Cardiac muscle cell (in vitro differentiated cells and primary cell): ENCODE data around the gene COL8A1. TPM values are rescaled to one million over a fixed set of nuclear protein-coding genes. Genes with fewer than 3 reads are reported as not detected.
"Not testable (repeated sequence)": the region's sequence is repeated elsewhere in the genome, so short reads cannot be mapped to it uniquely, and the experiment has no call there.

Source experiments
- DNase-seq, 2 donors: peaks; one replicate each; pipeline versions ENCODE4 v3.0.0 to v3.0.0-alpha.2; 2010 to 2017; ENCODE audit warnings: low read depth in 1 of 2, low spot score in 1 of 2
- H3K27ac ChIP-seq: fragments of 200-600 bp; sonication (generic); 2 replicates; pipeline ENCODE4 v1.5.1; 2016
- H3K27me3 ChIP-seq: fragments of 200-600 bp; sonication (generic); 2 replicates; pipeline ENCODE4 v1.6.0; 2016; ENCODE audit warnings: control low read depth
- H3K36me3 ChIP-seq: fragments of 200-600 bp; sonication (generic); 2 replicates; pipeline ENCODE4 v1.5.1; 2016; ENCODE audit warnings: control low read depth
- H3K4me1 ChIP-seq: fragments of 200-600 bp; sonication (generic); 2 replicates; pipeline ENCODE4 v1.8.1; 2017; ENCODE audit warnings: low read depth, mild to moderate bottlenecking, mixed run types
- H3K4me3 ChIP-seq: fragments of 200-600 bp; sonication (generic); 2 replicates; pipeline ENCODE4 v1.5.1; 2016; ENCODE audit warnings: mild to moderate bottlenecking
- H3K9me3 ChIP-seq: fragments of 200-600 bp; sonication (generic); 2 replicates; pipeline ENCODE4 v1.5.1; 2017; ENCODE audit warnings: low read depth, mild to moderate bottlenecking, control low read depth
- polyA plus RNA-seq: library from polyadenylated mRNA; unstranded; fragments of >200 nt; fragmentation: Nextera tagmentation; extraction: Ambion mirVana; gene quantifications from 2 replicates; pipeline ENCODE4 v1.2.1, GENCODE V29; 2016
- total RNA-seq: library from RNA; depleted of rRNA; stranded (reverse); fragments of >200 nt; gene quantifications from 2 replicates; pipeline ENCODE4 v1.2.3, GENCODE V29; 2016
- TF ChIP-seq, protein P1 (sequence below): IDR thresholded peaks from 2 replicates; pipeline ENCODE4 v1.5.1; 2012; ENCODE audit warnings: low read depth, mild to moderate bottlenecking, low read length

The COL8A1 gene
- total RNA-seq: 1.5 and 6.9 TPM in 2 replicates
- polyA plus RNA-seq: 2.4 and 5.1 TPM in 2 replicates

DNA sequence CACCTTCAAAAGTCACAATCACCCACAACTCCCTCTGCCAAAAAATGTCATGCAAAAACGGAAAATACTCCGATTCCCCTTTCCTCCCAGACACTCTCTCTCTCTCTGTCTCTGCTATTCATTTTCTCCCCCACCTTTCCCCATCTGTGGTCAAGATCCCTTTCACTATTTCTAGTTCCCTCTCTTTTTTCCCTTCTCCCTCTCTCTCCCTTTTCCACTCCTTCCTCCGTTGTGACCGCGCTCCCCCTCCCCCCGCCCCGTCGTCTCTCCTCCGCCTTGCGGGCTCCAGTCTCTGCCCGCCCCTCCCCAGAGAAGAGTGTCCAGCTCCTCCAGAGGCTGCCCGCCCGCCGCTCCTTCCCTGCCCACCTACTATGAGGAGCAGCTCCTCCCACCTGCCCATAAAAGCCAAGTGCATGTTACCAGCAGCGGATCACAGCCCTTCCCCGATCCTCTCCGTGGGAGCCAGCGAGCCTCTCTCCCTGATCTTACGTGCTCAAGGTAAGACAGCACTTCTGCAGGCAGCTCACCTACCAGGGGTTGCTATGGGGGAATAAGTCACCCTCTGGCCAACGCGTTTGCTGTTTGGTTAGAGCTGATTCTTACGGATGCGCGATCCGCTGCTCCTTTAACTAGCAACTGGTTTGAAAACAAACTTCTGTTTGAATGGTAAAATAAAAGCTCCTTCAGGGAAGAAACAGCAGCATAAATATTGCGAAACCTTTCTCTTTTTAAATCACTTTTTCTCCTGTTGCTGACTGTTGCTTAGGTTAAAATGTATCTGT is at the start of gene COL8A1:
TSS of gene COL8A1 (plus strand) at position 428 of the 782 bp plus-strand sequence. CDS start 152,089 bp downstream, outside the sequence.
- H3K4me3 ChIP-seq: peak within 1 kb of the TSS; percentile 23
- peaks cover 66% of the 10 kb centered on the region for H3K27me3 ChIP-seq
- no peaks in the 10 kb centered on the region for H3K9me3 ChIP-seq
- H3K27ac ChIP-seq: no peak within 1 kb of the TSS
- TF ChIP-seq, protein P1, sequence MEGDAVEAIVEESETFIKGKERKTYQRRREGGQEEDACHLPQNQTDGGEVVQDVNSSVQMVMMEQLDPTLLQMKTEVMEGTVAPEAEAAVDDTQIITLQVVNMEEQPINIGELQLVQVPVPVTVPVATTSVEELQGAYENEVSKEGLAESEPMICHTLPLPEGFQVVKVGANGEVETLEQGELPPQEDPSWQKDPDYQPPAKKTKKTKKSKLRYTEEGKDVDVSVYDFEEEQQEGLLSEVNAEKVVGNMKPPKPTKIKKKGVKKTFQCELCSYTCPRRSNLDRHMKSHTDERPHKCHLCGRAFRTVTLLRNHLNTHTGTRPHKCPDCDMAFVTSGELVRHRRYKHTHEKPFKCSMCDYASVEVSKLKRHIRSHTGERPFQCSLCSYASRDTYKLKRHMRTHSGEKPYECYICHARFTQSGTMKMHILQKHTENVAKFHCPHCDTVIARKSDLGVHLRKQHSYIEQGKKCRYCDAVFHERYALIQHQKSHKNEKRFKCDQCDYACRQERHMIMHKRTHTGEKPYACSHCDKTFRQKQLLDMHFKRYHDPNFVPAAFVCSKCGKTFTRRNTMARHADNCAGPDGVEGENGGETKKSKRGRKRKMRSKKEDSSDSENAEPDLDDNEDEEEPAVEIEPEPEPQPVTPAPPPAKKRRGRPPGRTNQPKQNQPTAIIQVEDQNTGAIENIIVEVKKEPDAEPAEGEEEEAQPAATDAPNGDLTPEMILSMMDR: no peak
- no peaks in the 10 kb centered on the region for H3K36me3 ChIP-seq
- H3K4me1 ChIP-seq: no peaks in the 10 kb centered on the region
- peak; percentile 60 to 77 for DNase-seq

DNA sequence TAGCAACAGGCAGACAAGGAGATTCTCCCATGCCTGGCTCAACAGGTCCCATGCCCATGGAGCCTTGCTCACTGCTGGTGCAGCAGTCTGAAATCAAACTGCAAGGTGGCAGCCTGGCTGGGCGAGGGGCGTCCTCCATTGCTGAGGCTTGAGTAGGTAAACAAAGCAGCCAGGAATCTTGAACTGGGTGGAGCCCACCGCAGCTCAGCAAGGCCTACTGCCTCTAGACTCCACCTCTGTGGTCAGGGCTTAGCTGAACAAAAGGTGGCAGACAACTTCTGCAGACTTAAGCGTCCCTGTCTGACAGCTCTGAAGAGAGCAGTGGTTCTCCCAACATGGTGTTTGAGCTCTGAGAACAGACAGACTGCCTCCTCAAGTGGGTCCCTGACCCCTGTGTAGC is 49.2 kb upstream of the COL8A1 start:
- H3K27me3 ChIP-seq, H3K4me3 ChIP-seq, DNase-seq, H3K4me1 ChIP-seq, H3K27ac ChIP-seq, H3K9me3 ChIP-seq, H3K36me3 ChIP-seq: not testable (repeated sequence)

DNA sequence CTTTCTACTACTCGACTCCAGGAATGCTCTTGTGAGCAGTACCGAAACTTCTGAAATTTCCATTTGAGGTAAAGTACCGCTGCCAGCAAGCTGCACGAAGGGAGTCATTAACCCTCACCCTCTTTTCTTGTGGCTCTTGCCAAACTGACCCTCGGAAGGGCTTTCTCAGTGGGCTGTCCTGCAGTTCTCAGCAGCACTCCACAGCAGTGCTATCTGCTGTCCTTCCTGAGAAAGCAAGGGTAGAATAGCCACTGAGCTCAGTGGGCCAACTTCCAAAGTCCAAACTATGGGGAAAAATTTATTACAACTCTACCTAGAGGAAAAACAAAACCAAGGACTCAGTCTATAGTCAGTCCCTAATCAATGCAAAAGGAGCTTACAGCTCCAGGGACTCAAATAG is 38.5 kb upstream of the COL8A1 start:
- no peaks in the 10 kb centered on the region for H3K27me3 ChIP-seq
- no peak for DNase-seq
- TF ChIP-seq, protein P1: no peak
- H3K9me3 ChIP-seq: no peaks in the 10 kb centered on the region
- H3K4me1 ChIP-seq: no peaks in the 10 kb centered on the region
- no peak overlapping the region for H3K27ac ChIP-seq
- H3K36me3 ChIP-seq: no peaks in the 10 kb centered on the region
- H3K4me3 ChIP-seq: no peak overlapping the region

DNA sequence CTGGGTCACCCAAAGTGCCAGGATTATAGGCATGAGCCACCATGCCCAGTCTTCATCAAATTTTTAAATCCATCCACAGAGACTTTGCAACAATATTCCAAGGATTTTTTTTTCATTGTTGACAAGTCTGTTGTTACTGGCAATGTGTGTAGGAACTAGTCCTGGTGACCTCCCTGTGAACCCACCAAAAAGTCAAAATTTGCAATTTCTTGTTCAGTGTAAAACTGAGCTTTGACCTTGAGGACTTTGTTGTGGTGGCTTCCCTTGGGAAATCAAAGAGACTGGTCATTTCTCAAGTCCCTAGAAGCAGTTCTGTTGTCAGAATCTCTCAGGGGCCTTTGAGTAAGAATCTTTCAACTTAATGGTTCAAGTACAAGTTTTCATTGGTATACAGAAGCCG is 36.9 kb upstream of the COL8A1 start:
- no peak overlapping the region for H3K4me3 ChIP-seq
- no peaks in the 10 kb centered on the region for H3K4me1 ChIP-seq
- TF ChIP-seq, protein P1: no peak
- H3K9me3 ChIP-seq: no peaks in the 10 kb centered on the region
- no peak overlapping the region for H3K27ac ChIP-seq
- DNase-seq: no peak
- H3K36me3 ChIP-seq: no peaks in the 10 kb centered on the region
- no peaks in the 10 kb centered on the region for H3K27me3 ChIP-seq

DNA sequence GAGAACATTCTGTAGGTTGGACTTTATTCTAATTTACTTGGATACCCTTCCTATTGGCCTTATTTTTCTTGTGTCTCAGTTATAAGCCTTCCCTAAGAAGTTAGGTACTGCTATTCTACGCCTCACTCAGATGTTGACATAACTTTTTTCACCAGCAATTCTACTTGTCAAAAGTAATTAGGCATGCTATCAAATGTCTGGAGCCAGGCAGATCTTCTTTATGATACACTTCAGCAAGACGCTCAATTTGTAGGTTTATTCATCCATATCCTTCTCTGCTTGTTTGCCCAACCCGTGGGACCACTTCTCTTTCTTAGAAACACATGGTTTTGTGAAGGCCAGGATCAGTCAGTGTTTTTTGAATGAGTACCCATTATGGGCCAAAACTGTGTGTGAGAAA is 36.2 kb upstream of the COL8A1 start:
- Histone ChIP-seq H3K9me3 (no peaks in the 10 kb centered on the region), H3K27ac (no peak overlapping the region), H3K4me3 (no peak overlapping the region), H3K4me1 (no peaks in the 10 kb centered on the region), H3K27me3 (no peaks in the 10 kb centered on the region), H3K36me3 (no peaks in the 10 kb centered on the region)
- TF ChIP-seq, protein P1: no peak
- DNase-seq: no peak

DNA sequence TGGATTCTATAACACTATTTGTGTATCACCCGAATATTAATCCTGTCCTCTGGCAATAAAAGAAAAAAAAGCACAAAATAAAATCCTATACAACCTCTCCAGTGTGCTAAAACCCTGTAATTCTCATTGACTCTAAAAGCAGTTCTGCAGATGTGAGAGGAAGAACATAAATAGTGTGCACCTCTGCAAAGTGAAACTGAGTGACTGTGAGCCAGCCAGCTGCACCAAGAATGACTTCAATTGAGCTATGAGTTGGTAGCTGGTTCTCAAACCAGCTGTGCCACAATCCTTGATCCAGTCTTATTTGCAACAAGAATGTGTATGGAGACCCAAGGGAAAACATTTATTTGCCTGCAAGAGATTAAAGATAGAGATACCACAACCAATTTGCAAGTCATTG is 31.2 kb upstream of the COL8A1 start:
- H3K4me1 ChIP-seq: no peaks in the 10 kb centered on the region
- no peaks in the 10 kb centered on the region for H3K9me3 ChIP-seq
- no peaks in the 10 kb centered on the region for H3K27me3 ChIP-seq
- no peak for DNase-seq
- H3K27ac ChIP-seq: no peak overlapping the region
- no peaks in the 10 kb centered on the region for H3K36me3 ChIP-seq
- H3K4me3 ChIP-seq: no peak overlapping the region
- TF ChIP-seq, protein P1: no peak
